Activated effector memory CD4-positive, alpha-beta T cell treated with anti-CD3 and anti-CD28 coated beads, Interleukin-2, amount 50 U/mL, for 16 hours (primary cell): ENCODE measurements around the gene MTCH1.
"Not testable (repeated sequence)": the region's sequence is repeated elsewhere in the genome, so short reads cannot be mapped to it uniquely, and the experiment has no call there.

Source experiments
- DNase-seq: peaks from one replicate; pipeline ENCODE4 v3.0.0-alpha.2; 2020

Gene MTCH1

GRCh38 chr6:36947570-36948351, 38.2 kb downstream of the MTCH1 start:
- DNase-seq: peak; percentile 73

- no peak for DNase-seq
These were observed 39.5 kb downstream of the MTCH1 start for GRCh38 chr6:36946526-36946925.

GRCh38 chr6:36945301-36945700, 40.7 kb downstream of the MTCH1 start:
- DNase-seq: no peak

GRCh38 chr6:36944650-36945049, 41.3 kb downstream of the MTCH1 start:
- DNase-seq: no peak

GRCh38 chr6:36942329-36942728, 43.7 kb downstream of the MTCH1 start:
- not testable (repeated sequence) for DNase-seq

GRCh38 chr6:36941561-36941960, 44.4 kb downstream of the MTCH1 start:
- DNase-seq: not testable (repeated sequence)

GRCh38 chr6:36940027-36940426, 46.0 kb downstream of the MTCH1 start:
- DNase-seq: no peak

- DNase-seq: not testable (repeated sequence)
These were observed 47.0 kb downstream of the MTCH1 start for GRCh38 chr6:36939005-36939404.

- DNase-seq: no peak
These were observed 47.5 kb downstream of the MTCH1 start for GRCh38 chr6:36938536-36938935.

GRCh38 chr6:36937896-36938295, 48.1 kb downstream of the MTCH1 start:
- DNase-seq: no peak

- DNase-seq: no peak
These were observed 49.2 kb downstream of the MTCH1 start for GRCh38 chr6:36936824-36937223.

- DNase-seq: no peak
These were observed 51.1 kb downstream of the MTCH1 start for GRCh38 chr6:36934901-36935300.

GRCh38 chr6:36933519-36933918, 52.5 kb downstream of the MTCH1 start:
- DNase-seq: no peak

GRCh38 chr6:36933102-36933501, 52.9 kb downstream of the MTCH1 start:
- no peak for DNase-seq

GRCh38 chr6:36930483-36930882, 55.5 kb downstream of the MTCH1 start:
- DNase-seq: no peak

- no peak for DNase-seq
These were observed 56.4 kb downstream of the MTCH1 start for GRCh38 chr6:36929607-36930006.

- no peak for DNase-seq
These were observed 56.8 kb downstream of the MTCH1 start for GRCh38 chr6:36929152-36929551.

- DNase-seq: no peak
These were observed 57.5 kb downstream of the MTCH1 start for GRCh38 chr6:36928547-36928918.

GRCh38 chr6:36927691-36928546, 58.1 kb downstream of the MTCH1 start:
- no peak for DNase-seq

GRCh38 chr6:36926708-36927513, 59.1 kb downstream of the MTCH1 start:
- no peak for DNase-seq

GRCh38 chr6:36925809-36926208, 60.2 kb downstream of the MTCH1 start:
- no peak for DNase-seq

- no peak for DNase-seq
These were observed 61.1 kb downstream of the MTCH1 start for GRCh38 chr6:36924778-36925374.

- DNase-seq: no peak
These were observed 61.9 kb downstream of the MTCH1 start for GRCh38 chr6:36924131-36924530.
